ENCODE results near the gene NXPH3.

Gene NXPH3

GRCh38 chr17:49578414-49578813, 2.7 kb downstream of the NXPH3 start:
- H3K4me3 ChIP-seq (ENCODE audit: low read depth, low read length): no peak overlapping the region

DNA sequence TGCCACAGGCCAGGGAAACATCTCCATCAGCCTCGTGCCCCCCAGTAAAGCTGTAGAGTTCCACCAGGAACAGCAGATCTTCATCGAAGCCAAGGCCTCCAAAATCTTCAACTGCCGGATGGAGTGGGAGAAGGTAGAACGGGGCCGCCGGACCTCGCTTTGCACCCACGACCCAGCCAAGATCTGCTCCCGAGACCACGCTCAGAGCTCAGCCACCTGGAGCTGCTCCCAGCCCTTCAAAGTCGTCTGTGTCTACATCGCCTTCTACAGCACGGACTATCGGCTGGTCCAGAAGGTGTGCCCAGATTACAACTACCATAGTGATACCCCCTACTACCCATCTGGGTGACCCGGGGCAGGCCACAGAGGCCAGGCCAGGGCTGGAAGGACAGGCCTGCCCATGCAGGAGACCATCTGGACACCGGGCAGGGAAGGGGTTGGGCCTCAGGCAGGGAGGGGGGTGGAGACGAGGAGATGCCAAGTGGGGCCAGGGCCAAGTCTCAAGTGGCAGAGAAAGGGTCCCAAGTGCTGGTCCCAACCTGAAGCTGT, 3.4 kb downstream of the NXPH3 start:
- Histone ChIP-seq H3K27ac (ENCODE audit: low read depth, low read length) (no peak overlapping the region), H3K4me3 (ENCODE audit: low read depth, low read length) (no peak overlapping the region), H3K4me1 (ENCODE audit: control insufficient read depth, insufficient read depth, low read length) (peaks cover 15% of the 10 kb centered on the region), H3K9me3 (ENCODE audit: control insufficient read depth, insufficient read depth, low read length) (no peaks in the 10 kb centered on the region), H3K27me3 (ENCODE audit: control insufficient read depth, insufficient read depth, low read length) (peaks cover 22% of the 10 kb centered on the region), H3K9ac (ENCODE audit: low read depth, low read length) (no peak overlapping the region), H3K36me3 (ENCODE audit: control insufficient read depth, insufficient read depth, low read length) (no peaks in the 10 kb centered on the region)

More at GRCh38 chr17:49578414-49578813, 2.7 kb downstream of the NXPH3 start:
- H3K27me3 ChIP-seq (ENCODE audit: control insufficient read depth, insufficient read depth, low read length): peaks cover 25% of the 10 kb centered on the region
- no peak overlapping the region for H3K27ac ChIP-seq (ENCODE audit: low read depth, low read length)
- peaks cover 21% of the 10 kb centered on the region for H3K4me1 ChIP-seq (ENCODE audit: control insufficient read depth, insufficient read depth, low read length)
- H3K36me3 ChIP-seq (ENCODE audit: control insufficient read depth, insufficient read depth, low read length): no peaks in the 10 kb centered on the region
- no peak overlapping the region for H3K9ac ChIP-seq (ENCODE audit: low read depth, low read length)
- H3K9me3 ChIP-seq (ENCODE audit: control insufficient read depth, insufficient read depth, low read length): no peaks in the 10 kb centered on the region

DNA sequence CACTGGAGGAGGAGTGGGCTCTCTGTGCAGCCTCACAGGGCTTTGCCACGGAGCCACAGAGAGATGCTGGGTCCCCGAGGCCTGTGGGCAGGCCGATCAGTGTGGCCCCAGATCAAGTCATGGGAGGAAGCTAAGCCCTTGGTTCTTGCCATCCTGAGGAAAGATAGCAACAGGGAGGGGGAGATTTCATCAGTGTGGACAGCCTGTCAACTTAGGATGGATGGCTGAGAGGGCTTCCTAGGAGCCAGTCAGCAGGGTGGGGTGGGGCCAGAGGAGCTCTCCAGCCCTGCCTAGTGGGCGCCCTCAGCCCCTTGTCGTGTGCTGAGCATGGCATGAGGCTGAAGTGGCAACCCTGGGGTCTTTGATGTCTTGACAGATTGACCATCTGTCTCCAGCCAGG, 3.9 kb downstream of the NXPH3 start:
- Histone ChIP-seq H3K9ac (ENCODE audit: low read depth, low read length) (no peak overlapping the region), H3K27ac (ENCODE audit: low read depth, low read length) (no peak overlapping the region), H3K4me3 (ENCODE audit: low read depth, low read length) (no peak overlapping the region), H3K9me3 (ENCODE audit: control insufficient read depth, insufficient read depth, low read length) (no peaks in the 10 kb centered on the region), H3K4me1 (ENCODE audit: control insufficient read depth, insufficient read depth, low read length) (peaks cover 13% of the 10 kb centered on the region), H3K36me3 (ENCODE audit: control insufficient read depth, insufficient read depth, low read length) (no peaks in the 10 kb centered on the region), H3K27me3 (ENCODE audit: control insufficient read depth, insufficient read depth, low read length) (peaks cover 22% of the 10 kb centered on the region)

- Histone ChIP-seq H3K27me3 (ENCODE audit: control insufficient read depth, insufficient read depth, low read length) (peaks cover 15% of the 10 kb centered on the region), H3K36me3 (ENCODE audit: control insufficient read depth, insufficient read depth, low read length) (no peaks in the 10 kb centered on the region), H3K27ac (ENCODE audit: low read depth, low read length) (no peak overlapping the region), H3K9ac (ENCODE audit: low read depth, low read length) (no peak overlapping the region), H3K9me3 (ENCODE audit: control insufficient read depth, insufficient read depth, low read length) (no peaks in the 10 kb centered on the region), H3K4me1 (ENCODE audit: control insufficient read depth, insufficient read depth, low read length) (peaks cover 6% of the 10 kb centered on the region), H3K4me3 (ENCODE audit: low read depth, low read length) (no peak overlapping the region)
Measured at GRCh38 chr17:49580055-49580721, 4.5 kb downstream of the NXPH3 start.

- Histone ChIP-seq H3K36me3 (ENCODE audit: control insufficient read depth, insufficient read depth, low read length) (no peaks in the 10 kb centered on the region), H3K27ac (ENCODE audit: low read depth, low read length) (no peak overlapping the region), H3K27me3 (ENCODE audit: control insufficient read depth, insufficient read depth, low read length) (peaks cover 15% of the 10 kb centered on the region), H3K9ac (ENCODE audit: low read depth, low read length) (no peak overlapping the region), H3K4me1 (ENCODE audit: control insufficient read depth, insufficient read depth, low read length) (peaks cover 6% of the 10 kb centered on the region), H3K4me3 (ENCODE audit: low read depth, low read length) (no peak overlapping the region), H3K9me3 (ENCODE audit: control insufficient read depth, insufficient read depth, low read length) (no peaks in the 10 kb centered on the region)
Measured at GRCh38 chr17:49580981-49581647, 5.4 kb downstream of the NXPH3 start.

GRCh38 chr17:49581648-49581998, 6.0 kb downstream of the NXPH3 start:
- Histone ChIP-seq H3K27ac (ENCODE audit: low read depth, low read length) (no peak overlapping the region), H3K4me1 (ENCODE audit: control insufficient read depth, insufficient read depth, low read length) (peaks cover 6% of the 10 kb centered on the region), H3K36me3 (ENCODE audit: control insufficient read depth, insufficient read depth, low read length) (no peaks in the 10 kb centered on the region), H3K4me3 (ENCODE audit: low read depth, low read length) (no peak overlapping the region), H3K27me3 (ENCODE audit: control insufficient read depth, insufficient read depth, low read length) (peaks cover 15% of the 10 kb centered on the region), H3K9me3 (ENCODE audit: control insufficient read depth, insufficient read depth, low read length) (no peaks in the 10 kb centered on the region), H3K9ac (ENCODE audit: low read depth, low read length) (no peak overlapping the region)

GRCh38 chr17:49582055-49582722, 6.5 kb downstream of the NXPH3 start:
- H3K9me3 ChIP-seq (ENCODE audit: control insufficient read depth, insufficient read depth, low read length): no peaks in the 10 kb centered on the region
- H3K27me3 ChIP-seq (ENCODE audit: control insufficient read depth, insufficient read depth, low read length): peaks cover 12% of the 10 kb centered on the region
- H3K36me3 ChIP-seq (ENCODE audit: control insufficient read depth, insufficient read depth, low read length): no peaks in the 10 kb centered on the region
- H3K9ac ChIP-seq (ENCODE audit: low read depth, low read length): no peak overlapping the region
- H3K4me1 ChIP-seq (ENCODE audit: control insufficient read depth, insufficient read depth, low read length): peaks cover 3% of the 10 kb centered on the region
- no peak overlapping the region for H3K4me3 ChIP-seq (ENCODE audit: low read depth, low read length)
- no peak overlapping the region for H3K27ac ChIP-seq (ENCODE audit: low read depth, low read length)

GRCh38 chr17:49582789-49583188, 7.1 kb downstream of the NXPH3 start:
- no peaks in the 10 kb centered on the region for H3K4me1 ChIP-seq (ENCODE audit: control insufficient read depth, insufficient read depth, low read length)

GRCh38 chr17:49583226-49583625, 7.6 kb downstream of the NXPH3 start:
- Histone ChIP-seq H3K4me3 (ENCODE audit: low read depth, low read length) (no peak overlapping the region), H3K27ac (ENCODE audit: low read depth, low read length) (no peak overlapping the region), H3K27me3 (ENCODE audit: control insufficient read depth, insufficient read depth, low read length) (0 out of 2 replicates have a peak, but pooled peaks cover 1% of the 10 kb centered on the region), H3K36me3 (ENCODE audit: control insufficient read depth, insufficient read depth, low read length) (no peaks in the 10 kb centered on the region), H3K4me1 (ENCODE audit: control insufficient read depth, insufficient read depth, low read length) (no peaks in the 10 kb centered on the region), H3K9ac (ENCODE audit: low read depth, low read length) (no peak overlapping the region), H3K9me3 (ENCODE audit: control insufficient read depth, insufficient read depth, low read length) (no peaks in the 10 kb centered on the region)

More at GRCh38 chr17:49582789-49583188, 7.1 kb downstream of the NXPH3 start:
- no peak overlapping the region for H3K9ac ChIP-seq (ENCODE audit: low read depth, low read length)
- peaks cover 6% of the 10 kb centered on the region for H3K27me3 ChIP-seq (ENCODE audit: control insufficient read depth, insufficient read depth, low read length)
- no peaks in the 10 kb centered on the region for H3K36me3 ChIP-seq (ENCODE audit: control insufficient read depth, insufficient read depth, low read length)
- H3K9me3 ChIP-seq (ENCODE audit: control insufficient read depth, insufficient read depth, low read length): no peaks in the 10 kb centered on the region
- no peak overlapping the region for H3K4me3 ChIP-seq (ENCODE audit: low read depth, low read length)
- H3K27ac ChIP-seq (ENCODE audit: low read depth, low read length): no peak overlapping the region

DNA sequence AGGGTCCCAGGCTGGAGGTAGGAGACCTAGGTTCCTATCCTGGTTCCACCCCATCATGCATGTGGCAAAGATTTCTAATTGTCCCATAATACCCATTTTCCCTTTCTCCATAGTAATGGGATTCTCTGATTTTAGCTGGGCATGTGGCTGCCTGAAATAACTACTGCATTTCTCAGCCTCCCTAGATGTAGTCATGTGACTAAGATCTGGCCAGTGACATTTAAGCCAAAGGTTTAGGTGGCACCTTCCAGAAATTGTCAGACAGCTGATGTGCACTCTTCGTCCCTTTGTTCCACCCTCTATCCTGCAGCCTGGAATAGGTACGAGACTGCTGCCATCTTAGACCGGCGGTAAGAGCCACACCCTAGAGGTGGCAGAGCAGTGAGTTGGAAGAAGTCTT, 8.2 kb downstream of the NXPH3 start:
- Histone ChIP-seq H3K27ac (ENCODE audit: low read depth, low read length) (no peak overlapping the region), H3K9me3 (ENCODE audit: control insufficient read depth, insufficient read depth, low read length) (no peaks in the 10 kb centered on the region), H3K9ac (ENCODE audit: low read depth, low read length) (no peak overlapping the region), H3K4me1 (ENCODE audit: control insufficient read depth, insufficient read depth, low read length) (no peaks in the 10 kb centered on the region), H3K27me3 (ENCODE audit: control insufficient read depth, insufficient read depth, low read length) (no peaks in the 10 kb centered on the region), H3K4me3 (ENCODE audit: low read depth, low read length) (no peak overlapping the region), H3K36me3 (ENCODE audit: control insufficient read depth, insufficient read depth, low read length) (no peaks in the 10 kb centered on the region)
